HG02759 (cell line): Measurements from ENCODE around the gene SH3RF1.

Source experiments
- ATAC-seq: cut with Tn5 transposase; IDR thresholded peaks from one replicate; pipeline ENCODE4 v1.9.1; 2021; ENCODE audit warnings: mild to moderate bottlenecking, moderate library complexity; ENCODE audit not compliant: unreplicated experiment

The SH3RF1 gene

DNA sequence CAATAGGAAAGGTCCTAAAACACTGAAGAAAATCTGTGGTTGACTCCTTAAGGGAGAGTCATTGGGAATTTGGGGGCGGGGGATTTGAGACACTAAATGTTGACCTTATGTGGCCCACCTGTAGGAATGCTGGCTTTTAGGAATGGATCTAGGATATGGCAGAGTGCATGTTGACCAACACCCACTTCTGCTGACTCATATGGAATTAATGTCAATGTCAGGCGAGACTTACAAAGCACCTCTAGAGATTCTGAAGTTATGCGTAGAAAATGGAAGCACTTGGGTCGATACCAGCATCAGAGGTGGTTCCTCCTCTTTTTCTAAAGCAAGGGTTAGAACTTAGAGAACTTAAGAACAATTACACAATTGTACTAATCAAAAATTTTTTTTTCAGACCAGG is 160.1 kb downstream of the SH3RF1 start:
- no peak for ATAC-seq

DNA sequence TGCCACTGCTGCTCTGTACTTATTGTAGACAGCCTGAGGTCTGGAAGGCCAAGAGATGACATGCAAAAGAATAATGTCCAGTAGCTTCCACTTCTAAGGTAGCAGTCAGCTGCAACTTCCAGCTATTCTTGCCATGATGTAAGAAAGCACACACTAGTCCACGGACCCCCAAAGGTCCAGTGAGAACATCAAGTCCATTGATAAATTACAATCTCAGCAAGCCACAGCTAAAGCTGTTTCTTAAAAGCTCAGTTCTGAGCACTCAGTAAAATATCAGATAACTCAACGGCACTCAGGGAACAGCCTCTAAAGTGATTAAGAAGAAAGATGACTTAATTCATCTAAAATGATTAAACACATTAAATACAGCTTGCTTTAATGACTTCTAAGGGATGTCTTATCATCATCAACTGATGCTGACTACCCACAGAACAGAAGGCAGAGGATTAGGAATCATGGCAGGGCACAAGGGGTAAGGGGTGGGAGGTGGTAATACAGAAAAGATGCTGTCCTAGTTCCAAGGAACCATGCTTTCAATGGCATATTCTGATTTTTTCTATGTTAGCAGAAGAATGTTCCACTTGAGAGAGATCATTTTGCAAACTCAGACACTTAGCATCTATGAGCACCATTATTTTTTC is 161.6 kb downstream of the SH3RF1 start:
- no peak for ATAC-seq

DNA sequence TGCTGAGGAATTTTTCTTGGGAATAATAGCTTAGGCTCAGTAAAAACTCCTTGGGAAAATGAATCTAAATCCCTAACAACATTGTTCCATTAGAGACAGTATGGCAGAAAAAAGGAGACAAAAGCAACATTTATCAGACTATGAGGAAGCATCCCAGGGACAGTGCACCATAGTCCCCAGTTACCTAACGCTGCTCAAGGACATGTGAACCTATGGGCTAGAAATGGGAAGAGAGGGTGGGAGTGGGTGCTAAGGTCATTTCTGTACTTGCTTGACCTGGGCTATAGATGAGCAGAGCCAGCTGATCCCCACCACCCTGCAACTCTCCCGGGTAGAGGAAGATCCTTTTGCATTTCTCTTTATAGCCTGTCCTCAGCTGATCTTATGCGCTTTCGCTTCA is 162.5 kb downstream of the SH3RF1 start:
- ATAC-seq = no peak

DNA sequence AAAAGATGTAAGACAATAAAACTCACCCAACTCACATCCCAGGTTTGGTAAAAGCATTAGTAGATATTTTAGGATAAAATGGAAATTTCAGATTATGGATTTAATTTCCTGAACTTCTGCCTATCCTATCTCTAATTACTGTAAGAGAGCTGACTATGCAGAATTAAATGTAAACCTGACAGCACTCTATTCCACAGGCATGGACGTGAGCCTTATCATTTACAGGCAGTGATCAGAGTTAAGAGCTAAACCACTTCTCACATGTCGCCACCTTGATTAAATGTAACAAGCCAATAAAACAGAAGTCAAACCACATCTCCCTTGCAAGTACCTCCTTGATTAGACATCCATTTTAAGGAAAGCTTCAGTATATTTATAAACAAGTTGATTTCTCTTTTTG is 163.2 kb downstream of the SH3RF1 start:
- ATAC-seq = no peak

DNA sequence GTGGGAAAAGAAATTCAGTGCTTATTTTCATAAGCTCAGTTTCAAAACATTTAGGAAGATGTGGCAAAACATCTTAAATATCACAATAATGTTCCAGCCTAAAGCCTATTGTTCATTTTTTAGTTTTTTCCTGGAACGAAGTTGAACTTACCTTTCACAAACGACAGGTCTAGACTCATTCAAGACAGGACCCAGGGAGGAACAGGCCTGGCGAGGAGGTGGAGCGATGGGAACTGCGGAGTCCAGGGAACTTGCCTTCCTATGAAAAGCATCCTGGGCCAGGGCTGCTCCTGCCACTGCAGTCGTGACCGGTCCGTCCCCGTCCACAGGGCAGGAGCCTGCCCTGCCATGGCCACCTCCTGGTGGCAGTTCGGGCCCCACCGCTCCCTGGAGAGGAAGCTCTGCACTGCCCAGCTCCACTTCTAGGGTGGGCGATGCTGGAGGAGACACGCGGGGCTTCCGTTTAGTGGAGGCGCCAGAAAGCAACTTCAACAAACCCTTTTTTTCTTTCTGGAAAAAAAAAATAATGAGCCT is 164.0 kb downstream of the SH3RF1 start:
- no peak for ATAC-seq

DNA sequence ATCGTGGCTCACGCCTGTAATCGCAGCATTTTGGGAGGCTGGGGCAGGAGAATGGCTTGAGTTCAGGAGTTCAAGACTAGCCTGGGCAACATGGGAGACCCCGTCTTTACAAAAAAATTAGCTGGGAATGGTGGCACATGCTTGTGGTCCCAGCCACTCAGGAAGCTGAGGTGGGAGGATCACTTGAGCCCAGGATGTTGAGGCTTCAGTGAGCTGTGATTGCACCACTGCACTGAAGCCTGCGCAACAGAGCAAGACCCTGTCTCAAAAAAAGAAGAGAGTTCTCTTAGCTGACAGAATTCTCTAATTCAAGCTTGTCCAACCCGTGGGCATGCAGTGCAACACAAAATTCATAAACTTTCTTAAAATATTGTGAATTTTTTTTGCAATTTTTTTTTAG is 165.1 kb downstream of the SH3RF1 start:
- no peak for ATAC-seq

DNA sequence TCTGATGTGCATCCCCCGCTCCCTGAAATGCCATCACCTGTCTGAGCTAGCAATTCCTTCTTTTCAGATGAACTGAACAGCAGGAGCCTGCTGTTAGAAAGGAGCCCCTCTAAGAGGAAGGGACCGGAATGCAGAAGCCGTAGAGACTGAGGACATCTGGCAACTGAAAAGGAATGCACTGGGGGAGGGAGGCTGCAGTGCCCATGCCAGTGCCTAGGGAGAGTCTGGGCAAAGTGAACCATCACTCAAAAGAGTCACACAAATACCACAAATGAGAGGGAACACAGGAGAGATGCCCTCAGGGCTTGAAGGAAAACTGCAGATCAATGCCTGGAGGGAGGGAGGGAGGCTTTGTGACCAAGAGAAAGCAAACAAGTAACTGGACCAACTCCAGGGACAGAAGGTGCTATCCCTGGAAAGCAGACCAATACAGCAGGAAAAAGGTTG is 166.8 kb downstream of the SH3RF1 start:
- ATAC-seq = no peak

DNA sequence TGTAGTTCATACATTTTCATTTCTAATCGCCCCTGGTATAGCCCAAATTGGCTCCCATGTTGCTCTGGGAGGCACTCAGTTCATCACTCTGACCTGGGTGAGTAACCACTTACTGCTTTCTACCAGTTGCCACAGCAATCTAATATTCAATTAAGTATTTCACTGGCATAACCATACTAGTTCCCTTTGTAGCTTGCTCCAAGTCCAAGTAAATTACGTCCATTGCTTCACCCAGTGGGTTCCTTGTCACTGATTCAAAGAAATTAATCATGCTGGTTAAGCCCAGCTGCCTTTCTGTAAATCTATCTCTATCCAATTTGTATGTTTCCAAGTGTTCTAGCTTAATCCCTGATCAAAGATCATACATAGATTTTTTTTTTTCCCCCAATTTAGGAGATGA is 168.7 kb downstream of the SH3RF1 start:
- ATAC-seq = no peak

DNA sequence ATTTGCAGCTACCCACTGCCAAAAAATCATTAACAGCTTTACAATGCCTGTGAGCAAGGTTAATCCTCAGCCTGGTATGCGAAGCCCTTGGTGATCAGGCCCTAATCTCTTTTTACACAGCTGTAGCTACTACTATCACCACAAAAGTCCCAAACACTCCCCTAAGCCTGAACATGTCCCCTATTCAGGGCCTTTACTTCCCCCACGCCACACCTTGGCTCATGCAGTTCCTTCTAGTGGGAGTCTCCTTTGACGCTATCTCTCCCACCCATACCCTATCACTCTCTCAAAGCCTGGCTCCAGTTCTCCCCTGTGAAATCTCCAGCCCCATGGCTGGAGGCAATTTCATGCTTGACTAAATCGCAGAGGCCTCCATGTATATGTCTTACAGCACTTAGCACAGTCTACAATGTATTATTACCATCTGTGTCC is 170.1 kb downstream of the SH3RF1 start:
- no peak for ATAC-seq

DNA sequence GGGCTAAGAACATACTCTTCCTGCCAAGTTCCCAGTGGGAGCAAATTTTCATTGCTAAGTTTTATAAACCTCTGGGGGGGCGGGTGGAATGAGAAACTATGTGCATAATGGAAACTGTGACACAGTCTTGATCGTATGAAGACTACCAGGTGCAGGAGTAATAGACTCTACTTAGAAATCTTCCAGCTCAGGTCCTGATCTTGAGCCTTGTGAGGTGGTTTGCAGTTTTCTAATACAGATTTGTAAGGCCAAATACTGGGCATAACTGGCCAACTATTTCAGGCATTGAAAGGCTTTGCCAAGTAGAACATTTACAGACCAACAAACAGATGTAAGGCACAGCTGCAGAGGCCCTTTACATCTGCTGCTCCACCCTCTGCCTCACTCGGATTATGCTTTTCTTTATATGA is 171.0 kb downstream of the SH3RF1 start:
- ATAC-seq = peak; percentile 66

DNA sequence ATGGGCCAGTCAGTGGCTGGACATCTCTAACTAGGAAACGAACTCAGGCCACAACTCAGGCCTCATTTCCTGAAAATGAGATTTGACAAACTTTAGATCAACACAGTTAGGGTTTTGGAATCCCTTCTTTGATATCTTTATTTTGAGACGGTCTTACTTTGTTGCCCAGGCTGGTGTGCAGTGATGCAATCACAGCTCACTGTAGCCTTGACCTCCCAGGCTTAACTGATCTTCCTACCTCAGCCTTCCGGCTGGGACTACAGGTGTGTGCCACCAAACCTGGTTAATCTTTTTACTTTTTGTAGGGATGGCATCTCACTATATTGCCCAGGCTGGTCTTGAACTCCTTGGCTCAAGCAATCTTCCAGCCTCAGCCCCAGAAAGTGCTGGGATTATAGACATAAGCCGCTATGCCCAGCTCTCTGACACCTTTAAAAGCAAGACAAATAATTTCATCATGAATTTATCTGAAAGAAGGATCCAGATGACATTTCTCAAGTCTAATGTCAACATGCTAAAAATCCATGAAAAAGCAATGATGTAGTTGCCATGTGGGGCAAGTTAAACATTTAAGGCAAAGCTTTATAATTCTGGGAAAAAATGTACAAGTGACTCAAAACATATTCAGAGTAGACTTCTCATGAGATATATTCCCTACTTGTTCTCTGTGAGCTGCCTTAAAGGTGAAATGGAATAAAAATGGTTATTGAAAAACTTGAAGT is 171.6 kb downstream of the SH3RF1 start:
- ATAC-seq = no peak

DNA sequence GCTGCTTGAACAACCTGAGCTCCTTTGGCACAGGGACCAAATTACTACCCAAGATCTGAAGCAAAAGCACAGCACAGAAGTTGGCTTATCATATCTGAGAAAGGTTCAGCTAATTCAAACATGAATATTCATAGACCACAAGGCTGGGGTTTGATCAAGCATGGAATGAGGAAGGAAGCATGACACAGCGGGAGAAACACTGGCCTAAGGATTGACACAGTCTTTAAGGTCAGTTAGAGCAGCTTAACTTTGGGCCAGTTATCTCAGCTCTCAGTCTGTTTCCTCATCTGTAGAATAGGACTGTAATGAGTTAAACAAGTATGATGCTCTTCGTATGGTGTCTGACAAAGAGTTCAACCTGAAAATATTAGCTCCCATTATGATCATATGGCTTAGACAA is 172.2 kb downstream of the SH3RF1 start:
- peak; percentile 42 for ATAC-seq

DNA sequence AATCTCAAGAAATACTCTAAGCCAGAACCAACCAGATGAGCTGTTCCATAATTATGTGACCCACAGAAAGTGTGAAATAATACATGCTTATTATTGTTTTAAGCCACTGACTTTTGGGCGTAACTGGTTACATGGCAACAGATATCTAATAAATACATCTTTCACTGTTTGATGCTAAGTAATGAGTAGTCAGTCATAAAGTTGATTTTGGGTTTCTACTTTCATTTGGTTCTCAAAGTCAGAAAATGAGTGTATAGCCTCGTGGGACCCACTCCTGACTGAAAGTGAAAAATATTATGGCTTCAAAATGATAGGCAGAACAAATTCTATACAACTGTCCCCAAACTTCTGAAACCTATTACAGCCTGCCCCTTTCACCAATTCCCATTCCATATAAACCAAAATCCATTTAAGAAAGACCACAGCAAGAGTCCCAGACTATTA is 172.7 kb downstream of the SH3RF1 start:
- ATAC-seq = peak; percentile 47

DNA sequence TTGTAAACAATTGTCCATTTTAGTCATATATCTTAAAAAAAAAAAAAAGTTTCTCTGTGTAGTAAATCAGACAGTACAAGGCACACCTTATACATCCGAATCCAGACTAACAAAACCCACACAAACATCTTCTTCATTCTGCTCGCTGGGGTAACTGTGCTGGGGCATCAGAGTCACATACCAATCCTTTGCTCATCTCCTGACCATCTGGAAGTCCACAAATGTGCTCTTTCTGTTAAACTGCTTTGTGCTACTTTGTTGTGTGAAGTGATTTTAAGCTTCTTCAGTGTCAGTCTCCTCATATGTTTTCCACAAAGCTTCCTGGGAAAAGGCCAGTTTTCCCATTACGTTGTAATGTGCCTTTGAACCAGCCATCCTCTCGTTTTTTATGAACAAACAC is 174.5 kb downstream of the SH3RF1 start:
- ATAC-seq = no peak

DNA sequence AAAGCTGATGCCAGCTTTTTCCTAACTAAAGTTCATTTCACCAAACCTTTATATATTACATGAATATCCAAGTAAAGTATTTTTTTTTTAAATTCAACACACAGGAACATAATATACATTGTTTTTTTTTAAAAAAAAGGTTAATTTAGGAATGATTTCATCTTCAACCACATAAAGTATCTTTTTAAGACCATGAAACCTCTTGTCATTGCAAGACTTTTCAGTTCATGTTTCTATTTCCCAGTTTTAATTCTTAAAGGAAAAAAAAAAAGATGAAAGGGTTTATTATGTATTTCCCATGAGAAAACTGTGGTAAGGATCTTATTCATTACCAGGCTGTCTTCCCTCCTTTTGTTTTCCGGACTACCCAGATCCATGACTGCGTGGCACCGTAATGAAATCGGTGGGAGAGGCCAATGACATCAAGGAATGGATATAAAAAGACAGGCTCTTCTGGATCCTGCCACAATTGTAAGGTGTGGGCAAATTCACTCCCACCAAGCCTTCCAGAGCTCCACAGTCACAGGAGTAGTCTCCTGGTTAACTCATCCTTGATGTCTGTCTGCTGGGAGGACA is 176.0 kb downstream of the SH3RF1 start:
- no peak for ATAC-seq

DNA sequence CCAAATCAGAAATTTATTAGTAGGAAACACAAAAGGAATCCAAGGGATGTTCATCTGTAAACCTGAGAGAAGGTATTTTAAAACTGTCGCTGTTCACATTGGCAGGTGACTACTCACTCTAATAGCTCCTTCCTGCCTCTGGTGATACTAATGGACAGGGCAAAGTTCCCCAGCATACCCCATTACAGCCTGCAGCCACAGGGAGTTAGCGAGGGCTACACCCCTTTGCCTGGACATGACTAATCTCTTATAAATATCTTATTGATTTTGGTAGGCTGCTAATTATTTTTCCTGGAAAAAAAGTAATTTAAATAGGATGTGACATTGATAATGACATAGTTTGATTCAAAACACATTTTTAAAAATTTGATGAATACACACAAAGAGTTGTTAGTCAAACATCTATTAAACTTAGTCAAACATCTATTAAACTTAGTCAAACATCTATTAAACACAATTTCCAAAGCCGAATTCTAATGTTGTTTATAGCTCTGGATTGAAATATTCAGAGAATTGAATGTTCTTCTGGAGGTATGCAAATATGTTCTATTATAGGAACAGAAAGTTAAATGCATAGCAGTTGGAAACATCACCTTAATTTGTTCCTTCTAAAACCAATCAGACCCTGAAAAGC is 177.8 kb downstream of the SH3RF1 start:
- ATAC-seq = no peak

DNA sequence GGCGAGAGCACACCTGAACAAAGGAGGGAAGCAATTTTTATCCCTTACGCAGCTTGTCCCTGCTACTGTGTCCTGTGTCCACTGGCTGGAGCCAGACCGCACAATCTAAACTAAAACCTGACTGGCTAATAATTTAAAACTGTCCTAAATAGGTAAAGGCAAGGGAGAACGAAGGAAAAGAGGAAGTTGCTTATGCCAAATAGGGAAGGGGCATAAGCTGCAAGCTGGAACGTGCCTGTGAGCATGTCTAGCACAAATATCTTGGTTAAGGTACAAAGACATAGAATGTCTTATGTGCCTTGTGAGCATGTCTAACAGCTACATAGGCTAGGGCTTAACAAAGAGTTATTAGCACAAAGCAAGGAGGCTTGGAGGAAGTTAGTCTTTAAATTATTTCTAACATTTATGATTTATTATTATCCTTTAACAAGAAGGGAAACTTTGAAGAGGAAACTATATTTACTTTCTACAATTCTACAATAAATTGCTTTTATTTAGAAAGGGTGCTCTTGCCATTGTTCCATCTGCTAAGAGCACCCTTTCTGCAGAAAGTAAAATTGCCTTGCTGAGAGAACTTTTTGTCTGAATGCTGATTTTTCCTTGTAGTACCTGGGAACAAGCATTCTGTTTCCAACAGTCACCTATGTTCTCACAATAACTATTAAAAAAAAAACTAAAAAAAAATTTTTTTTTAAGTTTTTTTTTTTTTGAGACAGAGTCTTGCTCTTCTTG is 180.1 kb downstream of the SH3RF1 start:
- no peak for ATAC-seq

DNA sequence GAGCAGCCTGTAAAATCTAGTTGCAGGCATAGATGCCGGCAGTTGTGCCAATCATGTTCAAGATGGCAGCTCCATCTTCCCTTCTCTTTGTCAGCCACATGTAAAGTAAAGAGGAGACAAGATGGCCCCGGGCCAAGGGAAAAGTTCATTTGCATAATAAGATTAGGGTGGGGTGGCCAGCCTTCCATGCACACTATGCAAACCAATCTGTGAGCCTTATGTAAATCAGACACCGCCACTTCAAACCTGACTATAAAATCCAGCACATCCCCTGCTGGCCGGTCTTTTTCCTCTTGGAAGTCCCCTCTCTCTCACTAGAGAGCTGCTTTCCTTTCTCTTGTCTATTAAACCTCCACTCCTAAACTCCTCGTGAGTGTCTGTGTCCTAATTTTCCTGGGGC is 181.8 kb downstream of the SH3RF1 start:
- no peak for ATAC-seq

DNA sequence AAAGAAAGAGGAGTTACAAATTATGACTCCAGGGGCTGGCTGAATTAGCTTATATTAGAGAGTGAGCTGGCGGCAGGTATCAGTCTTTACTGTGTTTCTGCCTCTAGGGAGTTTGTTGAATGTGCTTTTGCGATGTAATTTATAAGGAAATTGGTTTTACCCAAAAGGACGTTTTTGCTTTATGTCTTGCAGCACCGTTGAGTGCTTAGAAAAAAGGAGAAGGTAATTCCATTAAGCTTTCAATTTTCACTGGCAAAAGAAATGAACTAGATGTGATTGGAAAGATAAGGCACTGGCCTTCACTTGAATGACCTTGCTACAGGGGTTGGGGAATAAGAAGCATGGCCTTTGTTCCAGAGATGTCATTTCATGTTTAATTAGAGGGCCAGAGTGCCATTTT is 185.8 kb downstream of the SH3RF1 start:
- ATAC-seq = no peak

DNA sequence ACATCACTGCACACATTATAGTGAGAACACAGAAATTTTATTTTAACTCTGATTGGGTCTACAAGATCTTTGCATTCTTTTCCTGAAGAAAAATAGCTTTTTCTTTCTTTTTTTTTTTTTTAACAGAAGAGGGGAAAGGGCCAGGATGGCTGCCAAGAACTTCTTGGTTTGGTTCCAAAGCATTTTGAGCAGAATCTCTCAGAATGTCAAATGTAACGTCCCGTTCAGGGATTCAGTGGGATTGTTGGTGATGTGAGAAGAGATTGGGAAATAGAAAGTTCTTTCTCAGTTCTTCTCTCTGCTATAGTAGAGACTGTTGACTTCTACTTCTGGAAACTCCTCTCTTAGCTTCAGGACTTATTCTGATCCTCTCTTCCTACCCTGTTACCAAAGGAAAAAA is 189.8 kb downstream of the SH3RF1 start:
- peak; percentile 0 for ATAC-seq
